Aorta (tissue), 5 donors: ENCODE measurements around the gene SMC1A. TPM values are rescaled to one million over a fixed set of nuclear protein-coding genes. Genes with fewer than 3 reads are reported as not detected.
"Not testable (repeated sequence)": the region's sequence is repeated elsewhere in the genome, so short reads cannot be mapped to it uniquely, and the experiment has no call there.

Experiments used
- ATAC-seq: fragments of 200-7000 bp; cut with Tn5 transposase; one replicate; pipeline ENCODE4 v1.9.1; 2022; ENCODE audit warnings: moderate library complexity; ENCODE audit not compliant: low FRiP score
- DNase-seq, 2 donors: peaks; one replicate each; pipeline ENCODE4 v3.0.0-alpha.2; 2020
- H3K27ac ChIP-seq, 2 donors: one replicate each; pipeline ENCODE4 v1.5.1; 2013; ENCODE audit warnings: low read length in 2 of 2, mild to moderate bottlenecking in 2 of 2, moderate library complexity in 2 of 2, control low read depth in 1 of 2, inconsistent platforms in 1 of 2, low read depth in 1 of 2
- H3K27me3 ChIP-seq, 2 donors: one replicate each; pipeline ENCODE4 v1.6.1; 2013; ENCODE audit warnings: control low read depth in 1 of 2, low read length in 1 of 2, mild to moderate bottlenecking in 1 of 2, moderate library complexity in 1 of 2; ENCODE audit not compliant: insufficient read depth in 2 of 2, control insufficient read depth in 1 of 2
- H3K36me3 ChIP-seq, 2 donors: one replicate each; pipeline ENCODE4 v1.6.1; 2013; ENCODE audit warnings: control low read depth in 1 of 2, low read length in 1 of 2, mild to moderate bottlenecking in 1 of 2; ENCODE audit not compliant: insufficient read depth in 2 of 2, control insufficient read depth in 1 of 2
- H3K4me1 ChIP-seq, 2 donors: one replicate each; pipeline ENCODE4 v1.6.1; 2013; ENCODE audit warnings: low read length in 2 of 2, control low read depth in 1 of 2, mild to moderate bottlenecking in 1 of 2, moderate library complexity in 1 of 2; ENCODE audit not compliant: insufficient read depth in 2 of 2, control insufficient read depth in 1 of 2
- H3K4me3 ChIP-seq, 2 donors: one replicate each; pipeline ENCODE4 v1.5.1; 2013; ENCODE audit warnings: low read length in 2 of 2, control low read depth in 1 of 2, mild to moderate bottlenecking in 1 of 2
- H3K9me3 ChIP-seq: one replicate; pipeline ENCODE4 v1.6.1; 2013; ENCODE audit warnings: mild to moderate bottlenecking, low read length; ENCODE audit not compliant: control insufficient read depth
- whole genome bisulfite sequencing, 2 donors: extraction: QIAGEN DNeasy Blood & Tissue Kit; methylation state at CpG; one replicate each; pipeline ENCODE4 v1.1.7; 2013; 5-methylcytosine and 5-hydroxymethylcytosine counted together
- intact Hi-C, 2 donors: fragments of 100-400 bp; cut with DNase I; formaldehyde crosslinking; loops; one replicate each; pipeline versions ENCODE4 v1.14.2 to v1.15.0; 2022
- long read RNA-seq, 2 donors: library from polyadenylated mRNA; unstranded; transcript quantifications; one replicate each; pipeline ENCODE4 v2.0.0, GENCODE V29; 2020 to 2021
- polyA plus RNA-seq, 2 donors: library from polyadenylated mRNA; stranded (reverse); fragments of 200-250 nt; gene quantifications; one replicate each; pipeline ENCODE4 v1.2.3, GENCODE V29; 2013
- total RNA-seq, 2 donors: library from RNA; stranded (reverse); fragmentation: NEBNext Ultra II Directional; extraction: Animal tissue kit (Norgen Biotek cat#: 25700); gene quantifications; one replicate each; pipeline ENCODE4 v1.2.1, GENCODE V29; 2021
- donor health status: healthy with polysubstance abuse.
- donor health status: Bipolar disorder and iron deficiency.
- donor health status: DM: no; HTN: no; CAD: no.
- donor health status: DM: no; HTN: no; CAD: no.
- donor health status: DM: yes; HTN: yes; CAD: no.

The SMC1A gene
- 10 to 100 TPM; 53.9 to 57.3 TPM for total RNA-seq
- polyA plus RNA-seq: 1 to 10 TPM; 5.6 to 9.0 TPM
- long read RNA-seq, donor 1, partial matches to known transcripts: 212 of 245 reads
- long read RNA-seq, donor 1, other reads (novel, unspliced or antisense): 33 of 245 reads
- long read RNA-seq, donor 2, full-length matches to known transcripts: 10 of 41 reads
- long read RNA-seq, donor 2, partial matches to known transcripts: 22 of 41 reads
- long read RNA-seq, donor 2, other reads (novel, unspliced or antisense): 9 of 41 reads

DNA sequence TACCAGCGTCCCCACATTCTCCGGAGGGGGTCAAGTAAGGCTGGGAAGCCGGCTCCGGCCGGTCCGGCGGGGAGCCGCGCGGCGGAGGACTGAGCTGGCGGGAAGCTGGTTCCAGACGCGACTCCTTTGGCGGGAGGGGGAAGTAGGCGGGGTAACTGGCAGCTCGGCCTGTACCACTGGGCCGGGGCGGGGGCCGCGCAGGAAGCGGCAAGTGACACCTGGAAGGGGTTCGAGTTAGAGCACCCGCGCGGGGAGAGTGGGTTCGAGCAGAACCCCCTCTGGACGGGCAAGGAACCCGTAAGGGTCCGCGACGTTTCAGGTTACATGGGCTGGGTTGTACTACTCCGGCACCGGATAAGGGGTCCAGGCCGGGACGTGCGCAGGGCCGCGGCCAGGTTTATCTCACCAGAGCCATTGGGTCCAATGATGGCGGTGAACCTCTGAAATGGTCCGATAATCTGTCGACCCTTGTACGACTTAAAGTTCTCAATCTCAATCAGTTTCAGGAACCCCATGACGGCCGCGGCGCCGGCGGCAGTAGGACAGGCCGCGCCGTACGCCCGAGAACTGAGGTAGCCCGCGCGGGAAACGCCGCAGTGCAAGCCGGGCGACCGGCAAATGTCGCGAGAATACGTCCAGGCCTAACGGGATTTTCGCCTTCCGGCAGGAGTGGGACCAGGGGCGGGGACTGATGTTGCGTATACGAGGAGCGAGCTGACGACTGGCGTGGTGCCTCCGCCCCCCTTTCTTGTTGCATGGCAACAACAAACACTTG, at the start of gene SMC1A:
Gene SMC1A (minus strand): TSS at position 569 of the 775 bp plus-strand sequence. CDS start 54 bp downstream, at position 515.
- H3K9me3 ChIP-seq: no peaks in the 10 kb centered on the region
- WGBS, 2 donors: 1% methylated on average over 72 to 75 of the region's 75 CpGs
- peak within 1 kb of the TSS in 1 of 2 donors; percentile 98 for H3K27ac ChIP-seq
- no peaks in the 10 kb centered on the region for H3K4me1 ChIP-seq
- intact Hi-C loops: loop anchor here in 1 of 2 donors (5.0 kb wide), 1 partner anchor 105 kb away; no protein-coding TSS in a partner anchor
- H3K27me3 ChIP-seq: no peaks in the 10 kb centered on the region
- DNase-seq (peak; percentile 99 to 100), ATAC-seq (peak; percentile 99)
- peak within 1 kb of the TSS; percentile 77 to 83 for H3K4me3 ChIP-seq
- H3K36me3 ChIP-seq: no peaks in the 10 kb centered on the region

DNA sequence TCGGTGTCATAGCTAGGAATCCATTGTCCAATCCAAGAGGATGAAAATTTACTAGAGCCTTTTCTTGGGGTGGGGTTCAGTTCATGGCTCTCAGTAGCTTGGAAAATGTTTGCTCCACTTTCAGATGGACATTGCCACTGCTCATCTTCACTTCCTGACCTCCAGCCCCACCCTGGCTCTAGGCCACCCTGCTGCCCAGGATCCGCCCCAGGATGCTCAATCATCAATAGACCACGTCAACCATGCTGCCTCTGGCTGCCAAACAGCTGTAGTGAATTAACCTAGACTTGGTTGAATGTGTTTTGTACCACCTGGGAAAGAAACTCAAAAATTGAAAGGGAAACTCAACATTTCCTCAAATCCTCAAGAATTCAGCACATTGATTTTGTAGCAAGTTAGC, 48.9 kb upstream of the SMC1A start:
- Histone ChIP-seq H3K4me3 (no peak overlapping the region), H3K9me3 (no peaks in the 10 kb centered on the region)

GRCh38 chrX:53468659-53469058, 46.2 kb upstream of the SMC1A start:
- H3K4me3 ChIP-seq, intact Hi-C loops, H3K4me1 ChIP-seq, H3K36me3 ChIP-seq, H3K9me3 ChIP-seq, H3K27me3 ChIP-seq, DNase-seq, H3K27ac ChIP-seq, ATAC-seq: not testable (repeated sequence)
- 87 to 94% methylated on average over 3 of the region's 3 CpGs for WGBS, 2 donors

More for the DNA sequence above, 48.9 kb upstream of the SMC1A start:
- Histone ChIP-seq H3K36me3 (no peaks in the 10 kb centered on the region), H3K4me1 (no peaks in the 10 kb centered on the region), H3K27ac (no peak overlapping the region), H3K27me3 (no peaks in the 10 kb centered on the region)
- 54 to 76% methylated on average over 3 of the region's 3 CpGs for WGBS, 2 donors
- DNase-seq: no peak
- no peak for ATAC-seq
- intact Hi-C loops: no loop called here

DNA sequence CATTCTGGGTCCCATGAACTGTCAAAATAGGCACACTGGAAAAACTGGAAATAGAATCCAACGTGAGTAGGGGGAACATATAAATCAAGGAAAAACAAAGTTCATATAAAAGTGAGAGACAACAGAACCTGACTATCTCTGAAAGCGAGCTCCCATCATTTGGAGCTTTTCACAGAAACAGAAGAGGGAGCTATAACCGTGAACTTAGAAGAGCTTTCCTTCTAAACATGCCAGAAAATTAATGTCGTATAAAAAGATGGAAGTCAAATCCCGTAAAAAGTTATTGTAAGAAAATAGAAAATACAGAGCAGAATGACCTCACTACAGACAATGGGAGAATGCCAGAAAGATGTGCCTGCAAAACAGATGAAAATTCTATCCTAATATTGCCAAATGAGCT, 35.6 kb upstream of the SMC1A start:
- no peaks in the 10 kb centered on the region for H3K36me3 ChIP-seq
- H3K27me3 ChIP-seq: no peaks in the 10 kb centered on the region
- no peak for DNase-seq
- H3K27ac ChIP-seq: no peak overlapping the region
- H3K4me1 ChIP-seq: no peaks in the 10 kb centered on the region
- no peaks in the 10 kb centered on the region for H3K9me3 ChIP-seq
- intact Hi-C loops: no loop called here
- no peak overlapping the region for H3K4me3 ChIP-seq
- WGBS, 2 donors: 12 to 24% methylated on average over 5 of the region's 5 CpGs
- ATAC-seq: no peak

DNA sequence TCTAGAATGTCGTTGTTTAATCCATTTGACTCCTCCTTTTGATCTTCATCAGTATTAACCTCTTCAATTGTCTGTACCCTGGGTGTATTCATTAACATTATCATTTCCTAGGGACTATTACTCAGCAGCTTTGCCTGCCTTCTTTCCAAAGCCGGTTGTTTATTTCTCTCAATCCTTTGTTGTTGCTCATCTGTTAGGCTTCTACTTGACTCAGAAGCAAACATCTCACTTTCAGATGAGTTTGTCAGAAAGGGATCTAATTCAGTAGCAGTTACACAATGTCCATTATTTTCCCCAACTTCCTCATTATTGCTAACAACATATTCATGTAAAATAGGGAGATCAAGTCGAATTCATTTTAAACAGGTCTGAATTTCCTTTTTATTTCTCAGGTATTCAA, 33.8 kb upstream of the SMC1A start:
- no peak overlapping the region for H3K4me3 ChIP-seq
- ATAC-seq (no peak), DNase-seq (no peak)
- 67 to 75% methylated on average over 3 of the region's 3 CpGs for WGBS, 2 donors
- no peaks in the 10 kb centered on the region for H3K36me3 ChIP-seq
- intact Hi-C loops: no loop called here
- no peak overlapping the region for H3K27ac ChIP-seq
- H3K4me1 ChIP-seq: no peaks in the 10 kb centered on the region
- H3K27me3 ChIP-seq: no peaks in the 10 kb centered on the region
- H3K9me3 ChIP-seq: no peaks in the 10 kb centered on the region

GRCh38 chrX:53452812-53453211, 30.4 kb upstream of the SMC1A start:
- Histone ChIP-seq H3K4me3 (no peak overlapping the region), H3K4me1 (no peaks in the 10 kb centered on the region), H3K36me3 (no peaks in the 10 kb centered on the region), H3K27ac (no peak overlapping the region), H3K9me3 (no peaks in the 10 kb centered on the region), H3K27me3 (no peaks in the 10 kb centered on the region)
- intact Hi-C loops: no loop called here
- DNase-seq (no peak), ATAC-seq (no peak)

- Histone ChIP-seq H3K27me3 (no peaks in the 10 kb centered on the region), H3K4me1 (no peaks in the 10 kb centered on the region), H3K36me3 (no peaks in the 10 kb centered on the region), H3K4me3 (no peak overlapping the region), H3K9me3 (no peaks in the 10 kb centered on the region), H3K27ac (no peak overlapping the region)
- DNase-seq (no peak), ATAC-seq (no peak)
- intact Hi-C loops: no loop called here
- WGBS, 2 donors: 79% methylated on average over 3 of the region's 3 CpGs
Observed at GRCh38 chrX:53449632-53450031, 27.2 kb upstream of the SMC1A start.

GRCh38 chrX:53447441-53447840, 25.0 kb upstream of the SMC1A start:
- no peak for ATAC-seq
- Histone ChIP-seq H3K4me3 (no peak overlapping the region), H3K27me3 (no peaks in the 10 kb centered on the region), H3K9me3 (no peaks in the 10 kb centered on the region), H3K36me3 (no peaks in the 10 kb centered on the region), H3K27ac (no peak overlapping the region), H3K4me1 (no peaks in the 10 kb centered on the region)
- no peak for DNase-seq
- intact Hi-C loops: no loop called here
- WGBS, 2 donors: 87 to 95% methylated on average over 2 of the region's 2 CpGs

GRCh38 chrX:53445977-53446376, 23.5 kb upstream of the SMC1A start:
- Histone ChIP-seq H3K9me3 (no peaks in the 10 kb centered on the region), H3K4me1 (no peaks in the 10 kb centered on the region), H3K27ac (no peak overlapping the region), H3K4me3 (no peak overlapping the region), H3K36me3 (no peaks in the 10 kb centered on the region), H3K27me3 (no peaks in the 10 kb centered on the region)
- no peak for DNase-seq
- intact Hi-C loops: no loop called here
- WGBS, 2 donors: 21 to 34% methylated on average over 6 of the region's 6 CpGs
- no peak for ATAC-seq
